Measurements from ENCODE around the gene CD2. TPM values are rescaled to one million over a fixed set of nuclear protein-coding genes. Genes with fewer than 3 reads are reported as not detected.

The CD2 gene
- total and polyA plus RNA-seq, 7 donors, result 0.21 to 0.62 (median 0.42) TPM

DNA sequence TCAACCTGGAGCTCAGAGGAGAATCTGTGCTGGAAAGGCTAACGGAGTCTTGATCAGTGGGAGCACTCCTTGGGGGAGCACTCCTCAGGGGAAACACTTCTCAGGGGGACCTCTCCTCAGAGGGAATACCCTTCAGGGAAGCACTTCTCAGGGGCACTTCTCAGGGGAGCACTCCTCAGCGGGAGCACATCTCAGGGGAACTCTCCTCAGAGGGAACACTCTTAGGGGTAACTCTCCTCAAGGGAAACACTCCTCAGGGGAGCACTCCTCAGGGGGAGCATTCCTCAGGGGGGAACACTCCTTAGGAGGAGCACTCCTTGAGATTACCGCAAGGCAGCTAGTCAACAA, 41.2 kb downstream of the CD2 start:
- Histone ChIP-seq H3K27me3 (ENCODE audit: insufficient read depth in 3 of 3, low read length in 2 of 3) (no peaks in the 10 kb centered on the region), H3K36me3 (ENCODE audit: insufficient read depth in 1 of 2, low read depth in 1 of 2) (no peaks in the 10 kb centered on the region), H3K9me3 (no peaks in the 10 kb centered on the region), H3K4me1 (no peaks in the 10 kb centered on the region), H3K27ac (no peak overlapping the region), H3K4me3 (no peak overlapping the region)
- ATAC-seq (no peak), DNase-seq (no peak)
- 94 to 100% (median 97%) methylated on average over 3 of the region's 3 CpGs for WGBS, 3 donors
- intact Hi-C loops (cut with DNase I), result no loop called here
- TF ChIP-seq, protein P1, sequence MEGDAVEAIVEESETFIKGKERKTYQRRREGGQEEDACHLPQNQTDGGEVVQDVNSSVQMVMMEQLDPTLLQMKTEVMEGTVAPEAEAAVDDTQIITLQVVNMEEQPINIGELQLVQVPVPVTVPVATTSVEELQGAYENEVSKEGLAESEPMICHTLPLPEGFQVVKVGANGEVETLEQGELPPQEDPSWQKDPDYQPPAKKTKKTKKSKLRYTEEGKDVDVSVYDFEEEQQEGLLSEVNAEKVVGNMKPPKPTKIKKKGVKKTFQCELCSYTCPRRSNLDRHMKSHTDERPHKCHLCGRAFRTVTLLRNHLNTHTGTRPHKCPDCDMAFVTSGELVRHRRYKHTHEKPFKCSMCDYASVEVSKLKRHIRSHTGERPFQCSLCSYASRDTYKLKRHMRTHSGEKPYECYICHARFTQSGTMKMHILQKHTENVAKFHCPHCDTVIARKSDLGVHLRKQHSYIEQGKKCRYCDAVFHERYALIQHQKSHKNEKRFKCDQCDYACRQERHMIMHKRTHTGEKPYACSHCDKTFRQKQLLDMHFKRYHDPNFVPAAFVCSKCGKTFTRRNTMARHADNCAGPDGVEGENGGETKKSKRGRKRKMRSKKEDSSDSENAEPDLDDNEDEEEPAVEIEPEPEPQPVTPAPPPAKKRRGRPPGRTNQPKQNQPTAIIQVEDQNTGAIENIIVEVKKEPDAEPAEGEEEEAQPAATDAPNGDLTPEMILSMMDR (IDR thresholded peaks at IDR 0.05), result no peak

DNA sequence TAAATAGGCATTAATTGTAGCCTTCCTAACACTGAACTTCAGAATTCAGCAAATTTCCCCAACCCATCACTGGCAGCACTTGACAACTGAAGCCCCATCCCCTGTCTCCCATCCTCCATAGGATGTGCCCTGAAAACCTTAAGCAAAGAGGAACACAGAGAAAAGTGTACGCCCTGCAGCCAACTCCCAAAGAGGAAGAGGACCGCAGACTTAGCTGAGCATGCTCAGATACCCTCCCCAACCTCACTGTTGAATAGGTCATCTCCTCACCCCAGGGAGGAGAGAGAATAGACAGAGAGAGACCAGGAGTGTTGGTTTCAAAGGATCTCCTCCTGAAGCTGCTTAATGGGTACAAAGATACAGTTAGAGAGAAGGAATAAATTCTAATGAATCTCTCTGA, 50.5 kb downstream of the CD2 start:
- WGBS, 3 donors, result 80 to 87% (median 84%) methylated on average over 2 of the region's 2 CpGs
- no peak overlapping the region for H3K4me3 ChIP-seq
- H3K4me1 ChIP-seq, result no peaks in the 10 kb centered on the region
- no peaks in the 10 kb centered on the region for H3K9me3 ChIP-seq
- H3K36me3 ChIP-seq (ENCODE audit: insufficient read depth in 1 of 2, low read depth in 1 of 2), result no peaks in the 10 kb centered on the region
- intact Hi-C loops (cut with DNase I), result no loop called here
- DNase-seq, result no peak
- no peak for ATAC-seq
- no peaks in the 10 kb centered on the region for H3K27me3 ChIP-seq (ENCODE audit: insufficient read depth in 3 of 3, low read length in 2 of 3)
- no peak overlapping the region for H3K27ac ChIP-seq
- TF ChIP-seq, protein P1 (IDR thresholded peaks at IDR 0.05), result no peak

DNA sequence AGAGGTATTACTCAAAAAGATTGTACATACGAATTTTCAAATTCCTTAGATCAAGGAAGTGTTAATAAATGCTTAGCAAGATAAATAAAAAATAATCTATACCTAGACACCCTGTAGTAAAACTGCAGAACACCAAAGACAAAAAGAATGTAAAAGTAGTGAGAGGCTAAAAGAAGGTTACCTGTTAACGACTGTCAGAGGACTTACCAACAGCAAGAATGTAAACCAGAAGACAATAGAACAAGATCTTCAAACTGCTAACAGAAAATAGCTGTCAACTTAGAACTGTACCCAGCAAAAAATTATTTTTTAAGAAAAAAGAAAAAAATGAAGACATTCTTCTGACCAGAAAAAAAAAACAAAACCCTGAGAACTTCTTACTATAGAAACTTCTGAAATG, 51.2 kb downstream of the CD2 start:
- no peaks in the 10 kb centered on the region for H3K27me3 ChIP-seq (ENCODE audit: insufficient read depth in 3 of 3, low read length in 2 of 3)
- no peaks in the 10 kb centered on the region for H3K4me1 ChIP-seq
- DNase-seq (no peak), ATAC-seq (no peak)
- H3K9me3 ChIP-seq, result no peaks in the 10 kb centered on the region
- no peaks in the 10 kb centered on the region for H3K36me3 ChIP-seq (ENCODE audit: insufficient read depth in 1 of 2, low read depth in 1 of 2)
- intact Hi-C loops (cut with DNase I), result no loop called here
- 83 to 87% (median 86%) methylated on average over 2 of the region's 2 CpGs for WGBS, 3 donors
- no peak overlapping the region for H3K27ac ChIP-seq
- TF ChIP-seq, protein P1 (IDR thresholded peaks at IDR 0.05), result no peak
- no peak overlapping the region for H3K4me3 ChIP-seq

DNA sequence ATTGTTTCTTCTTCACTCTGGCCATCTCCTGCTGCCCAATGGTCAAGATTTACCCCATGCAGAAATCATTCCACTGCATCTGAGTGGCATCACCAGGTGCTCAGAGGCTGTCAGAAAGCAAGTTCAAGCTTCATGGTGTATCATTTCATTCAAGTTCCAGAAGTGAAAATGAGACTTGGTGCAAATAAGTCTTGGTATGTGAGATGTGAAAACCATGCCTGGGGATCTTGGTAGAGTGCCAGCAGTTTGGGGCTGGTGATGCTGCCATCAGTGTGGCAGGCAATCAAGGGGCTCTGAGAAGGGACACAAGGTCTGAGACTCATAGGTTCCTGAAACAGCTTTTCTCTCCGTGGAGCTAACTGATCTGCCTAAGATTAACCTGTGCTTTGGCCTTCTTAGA, 52.0 kb downstream of the CD2 start:
- Histone ChIP-seq H3K27me3 (ENCODE audit: insufficient read depth in 3 of 3, low read length in 2 of 3) (no peaks in the 10 kb centered on the region), H3K4me3 (no peak overlapping the region), H3K36me3 (ENCODE audit: insufficient read depth in 1 of 2, low read depth in 1 of 2) (no peaks in the 10 kb centered on the region), H3K9me3 (no peaks in the 10 kb centered on the region), H3K4me1 (no peaks in the 10 kb centered on the region), H3K27ac (no peak overlapping the region)
- TF ChIP-seq, protein P1 (IDR thresholded peaks at IDR 0.05), result no peak
- ATAC-seq (peak in 1 of 4 donors; percentile 57), DNase-seq (no peak)
- intact Hi-C loops (cut with DNase I), result no loop called here
- 17 to 33% (median 27%) methylated on average over 1 of the region's 1 CpG for WGBS, 3 donors

DNA sequence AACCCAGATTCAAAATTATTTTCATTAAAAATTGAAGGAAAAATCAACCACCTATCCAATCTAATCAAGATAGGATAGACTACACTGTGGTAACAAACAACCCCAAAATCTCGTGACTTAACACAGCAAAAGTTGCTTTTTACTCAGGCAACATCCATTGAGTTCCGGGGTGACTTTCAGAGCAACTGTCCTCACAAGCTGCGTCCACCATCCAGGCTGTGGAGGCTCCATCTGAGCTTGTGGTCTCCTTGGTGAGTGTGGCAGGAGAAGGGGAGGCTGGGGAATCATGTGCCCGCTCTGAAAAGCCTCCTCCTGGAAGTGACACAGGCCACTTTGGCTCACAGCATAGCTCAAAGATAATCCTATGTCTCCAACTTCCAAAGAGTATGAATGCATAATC, 52.4 kb downstream of the CD2 start:
- no peak overlapping the region for H3K4me3 ChIP-seq
- H3K36me3 ChIP-seq (ENCODE audit: insufficient read depth in 1 of 2, low read depth in 1 of 2), result no peaks in the 10 kb centered on the region
- no peak for ATAC-seq
- TF ChIP-seq, protein P1 (IDR thresholded peaks at IDR 0.05), result no peak
- H3K27me3 ChIP-seq (ENCODE audit: insufficient read depth in 3 of 3, low read length in 2 of 3), result no peaks in the 10 kb centered on the region
- no peaks in the 10 kb centered on the region for H3K9me3 ChIP-seq
- 70 to 84% (median 83%) methylated on average over 4 of the region's 4 CpGs for WGBS, 3 donors
- intact Hi-C loops (cut with DNase I), result no loop called here
- no peaks in the 10 kb centered on the region for H3K4me1 ChIP-seq
- no peak overlapping the region for H3K27ac ChIP-seq
- DNase-seq, result no peak
